ENCODE measurements around the gene CAMK2B. TPM values are rescaled to one million over a fixed set of nuclear protein-coding genes. Genes with fewer than 3 reads are reported as not detected.

CAMK2B gene
- total and polyA plus RNA-seq, 2 experiments from 2014 or later: 0.37 to 1.7 TPM

DNA sequence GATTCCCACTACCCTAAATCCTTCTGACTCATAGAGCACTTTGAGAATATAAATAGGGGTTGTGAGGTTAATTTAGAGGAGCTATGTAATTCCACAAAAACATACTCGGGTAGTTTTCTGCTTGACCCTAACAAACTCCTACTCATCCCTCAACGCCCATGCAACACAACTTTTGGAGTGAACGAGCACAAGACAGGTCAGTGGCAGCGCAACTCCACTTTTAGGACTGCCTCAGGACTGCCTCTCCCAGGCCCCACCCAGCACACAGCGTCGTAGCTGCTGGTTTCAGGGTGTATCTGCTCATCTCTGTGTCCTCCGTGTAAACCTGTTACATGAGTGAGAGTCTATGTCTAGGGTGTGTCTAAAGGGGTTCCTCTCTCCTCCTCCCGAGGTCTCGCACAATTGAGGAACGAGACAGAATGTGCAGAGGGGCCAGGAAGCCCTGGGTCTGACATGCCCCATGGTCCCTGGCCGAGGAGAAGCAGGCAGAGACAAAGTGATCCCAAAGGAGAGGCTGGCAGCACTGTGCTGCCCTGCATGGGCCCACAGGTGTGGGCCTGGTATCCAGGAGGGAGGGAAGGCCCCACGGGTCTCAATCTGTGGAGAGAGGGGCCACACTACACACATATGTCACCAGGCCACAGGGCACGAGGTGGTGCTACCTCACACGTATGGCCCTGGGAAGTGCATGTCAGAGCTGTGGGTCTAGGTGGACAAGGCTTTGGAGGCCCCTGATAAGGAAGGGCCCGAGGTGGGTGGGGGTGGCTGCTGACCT, 45.5 kb downstream of the CAMK2B start:
- 80% methylated on average over 15 of the region's 15 CpGs for WGBS (ENCODE audit: low lambda C conversion rate, missing lambda C conversion rate)
- Histone ChIP-seq H3K4me3 (no peak overlapping the region), H3K4me1 (ENCODE audit: insufficient read depth) (peaks cover 3% of the 10 kb centered on the region), H3K9me3 (ENCODE audit: low read depth) (no peaks in the 10 kb centered on the region), H3K4me2 (no peak overlapping the region), H4K20me1 (ENCODE audit: insufficient read depth, poor library complexity, severe bottlenecking) (no peaks in the 10 kb centered on the region), H3K79me2 (no peaks in the 10 kb centered on the region), H3K27me3 (no peaks in the 10 kb centered on the region), H3K9me2 (replicated peaks; ENCODE audit: insufficient read depth) (no peaks in the 10 kb centered on the region), H3K36me3 (replicated peaks; ENCODE audit: insufficient read depth, low read depth) (no peaks in the 10 kb centered on the region), H2AFZ (no peak overlapping the region), H3K27ac (no peak overlapping the region)
- no peak for DNase-seq (ENCODE audit: low spot score)
- TF ChIP-seq, protein P1, sequence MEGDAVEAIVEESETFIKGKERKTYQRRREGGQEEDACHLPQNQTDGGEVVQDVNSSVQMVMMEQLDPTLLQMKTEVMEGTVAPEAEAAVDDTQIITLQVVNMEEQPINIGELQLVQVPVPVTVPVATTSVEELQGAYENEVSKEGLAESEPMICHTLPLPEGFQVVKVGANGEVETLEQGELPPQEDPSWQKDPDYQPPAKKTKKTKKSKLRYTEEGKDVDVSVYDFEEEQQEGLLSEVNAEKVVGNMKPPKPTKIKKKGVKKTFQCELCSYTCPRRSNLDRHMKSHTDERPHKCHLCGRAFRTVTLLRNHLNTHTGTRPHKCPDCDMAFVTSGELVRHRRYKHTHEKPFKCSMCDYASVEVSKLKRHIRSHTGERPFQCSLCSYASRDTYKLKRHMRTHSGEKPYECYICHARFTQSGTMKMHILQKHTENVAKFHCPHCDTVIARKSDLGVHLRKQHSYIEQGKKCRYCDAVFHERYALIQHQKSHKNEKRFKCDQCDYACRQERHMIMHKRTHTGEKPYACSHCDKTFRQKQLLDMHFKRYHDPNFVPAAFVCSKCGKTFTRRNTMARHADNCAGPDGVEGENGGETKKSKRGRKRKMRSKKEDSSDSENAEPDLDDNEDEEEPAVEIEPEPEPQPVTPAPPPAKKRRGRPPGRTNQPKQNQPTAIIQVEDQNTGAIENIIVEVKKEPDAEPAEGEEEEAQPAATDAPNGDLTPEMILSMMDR (IDR thresholded peaks at IDR 0.05; ENCODE audit: poor library complexity): no peak
- no peak for TF ChIP-seq EZH2 (IDR thresholded peaks at IDR 0.05; ENCODE audit: borderline replicate concordance)
- no peak for TF ChIP-seq EZH2phosphoT487 (IDR thresholded peaks at IDR 0.05; ENCODE audit: low read depth, severe bottlenecking, unreplicated experiment)

DNA sequence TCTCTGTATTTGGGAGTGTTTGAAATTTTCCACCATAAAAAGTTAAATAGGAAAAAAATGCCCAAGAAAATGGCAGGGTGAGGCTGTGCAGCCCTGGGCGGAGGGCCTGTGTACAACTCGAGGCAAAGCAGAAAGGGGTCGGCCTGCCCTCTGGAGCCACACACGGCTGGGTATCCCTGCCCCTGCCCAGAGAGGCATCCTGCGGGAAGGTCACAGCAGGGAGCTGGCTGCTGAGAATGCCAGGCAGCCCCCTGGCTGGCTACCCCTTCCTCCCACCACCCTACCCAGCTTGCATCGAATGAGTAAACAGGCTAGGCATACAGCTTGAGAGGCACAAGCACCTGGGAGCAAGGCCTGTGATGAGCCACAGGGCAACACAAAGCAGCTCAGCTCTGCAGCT, 46.1 kb downstream of the CAMK2B start:
- TF ChIP-seq, protein P1 (IDR thresholded peaks at IDR 0.05; ENCODE audit: poor library complexity): no peak
- TF ChIP-seq EZH2phosphoT487 (IDR thresholded peaks at IDR 0.05; ENCODE audit: low read depth, severe bottlenecking, unreplicated experiment): no peak
- no peak for TF ChIP-seq EZH2 (IDR thresholded peaks at IDR 0.05; ENCODE audit: borderline replicate concordance)
- DNase-seq (ENCODE audit: low spot score): no peak
- Histone ChIP-seq H3K9me2 (replicated peaks; ENCODE audit: insufficient read depth) (no peaks in the 10 kb centered on the region), H3K27me3 (no peaks in the 10 kb centered on the region), H3K4me1 (ENCODE audit: insufficient read depth) (peaks cover 3% of the 10 kb centered on the region), H3K4me2 (no peak overlapping the region), H3K36me3 (replicated peaks; ENCODE audit: insufficient read depth, low read depth) (no peaks in the 10 kb centered on the region), H3K4me3 (no peak overlapping the region), H3K27ac (no peak overlapping the region), H4K20me1 (ENCODE audit: insufficient read depth, poor library complexity, severe bottlenecking) (no peaks in the 10 kb centered on the region), H3K79me2 (no peaks in the 10 kb centered on the region), H3K9me3 (ENCODE audit: low read depth) (no peaks in the 10 kb centered on the region), H2AFZ (no peak overlapping the region)
- WGBS (ENCODE audit: low lambda C conversion rate, missing lambda C conversion rate): 86% methylated on average over 6 of the region's 6 CpGs

DNA sequence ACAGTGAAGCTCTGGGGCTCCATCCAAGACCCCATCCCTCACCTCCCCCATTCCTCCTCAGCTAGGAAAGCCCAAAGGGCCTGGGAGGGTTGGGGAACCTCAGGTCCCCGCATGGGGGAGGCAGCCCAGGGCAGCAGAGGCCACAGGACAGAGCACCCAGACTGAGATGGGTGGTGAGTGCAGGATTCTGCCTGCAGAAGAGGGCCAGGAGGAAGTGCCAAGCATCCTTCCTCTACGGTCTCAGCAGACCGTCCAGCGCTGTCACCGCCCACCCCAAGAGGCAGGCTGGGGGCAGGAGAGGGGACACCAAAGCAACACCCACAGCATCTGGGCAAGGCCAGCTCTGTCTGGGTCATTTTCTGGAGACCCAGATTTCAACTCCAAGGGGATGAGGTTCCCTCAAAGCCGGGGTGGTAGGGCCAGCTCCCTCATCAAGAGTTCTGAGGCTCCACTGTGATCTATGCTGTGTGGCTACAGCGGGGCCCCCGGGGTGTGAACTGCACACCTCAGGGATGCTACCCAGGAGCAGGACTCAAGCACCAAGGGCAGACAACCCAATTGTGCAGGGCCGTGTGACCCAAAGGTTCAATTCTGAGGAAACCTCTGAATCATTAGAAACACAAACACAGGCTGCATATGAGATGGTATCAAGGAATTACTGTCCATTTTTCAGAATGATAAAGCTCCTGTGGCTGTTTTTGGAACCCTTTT, 46.8 kb downstream of the CAMK2B start:
- DNase-seq (ENCODE audit: low spot score): no peak
- 84% methylated on average over 8 of the region's 9 CpGs for WGBS (ENCODE audit: low lambda C conversion rate, missing lambda C conversion rate)

More for the DNA sequence above, 46.8 kb downstream of the CAMK2B start:
- H3K36me3 ChIP-seq (replicated peaks; ENCODE audit: insufficient read depth, low read depth): no peaks in the 10 kb centered on the region
- H3K27ac ChIP-seq: no peak overlapping the region
- no peak overlapping the region for H3K4me2 ChIP-seq
- H3K4me1 ChIP-seq (ENCODE audit: insufficient read depth): peaks cover 3% of the 10 kb centered on the region
- no peaks in the 10 kb centered on the region for H4K20me1 ChIP-seq (ENCODE audit: insufficient read depth, poor library complexity, severe bottlenecking)
- H2AFZ ChIP-seq: no peak overlapping the region
- H3K27me3 ChIP-seq: no peaks in the 10 kb centered on the region
- TF ChIP-seq EZH2phosphoT487 (IDR thresholded peaks at IDR 0.05; ENCODE audit: low read depth, severe bottlenecking, unreplicated experiment): no peak
- TF ChIP-seq EZH2 (IDR thresholded peaks at IDR 0.05; ENCODE audit: borderline replicate concordance): no peak
- TF ChIP-seq, protein P1 (IDR thresholded peaks at IDR 0.05; ENCODE audit: poor library complexity): no peak
- H3K9me2 ChIP-seq (replicated peaks; ENCODE audit: insufficient read depth): no peaks in the 10 kb centered on the region
- no peaks in the 10 kb centered on the region for H3K79me2 ChIP-seq
- no peak overlapping the region for H3K4me3 ChIP-seq
- H3K9me3 ChIP-seq (ENCODE audit: low read depth): no peaks in the 10 kb centered on the region

All from hepatocyte (in vitro differentiated cells).